Prostate gland (tissue), 2 donors: ENCODE results near the gene MMP15.

ENCODE experiments used
- CTCF ChIP-seq, 4 experiments: fragments of 200-600 bp in 2 of 4; fragments of 450-650 bp in 2 of 4; sonication (generic) in 2 of 4; IDR thresholded peaks; 1 replicate in 3 of 4; 2 replicates in 1 of 4; pipeline ENCODE4 v1.5.1; 2016 to 2019; ENCODE audit warnings: antibody characterized with exemption in 4 of 4, mild to moderate bottlenecking in 2 of 4, moderate library complexity in 2 of 4
- POLR2A ChIP-seq: fragments of 450-650 bp; IDR thresholded peaks from one replicate; pipeline ENCODE4 v1.6.1; 2016; ENCODE audit warnings: antibody characterized with exemption, mild to moderate bottlenecking
- POLR2AphosphoS5 ChIP-seq: sonication (generic); formaldehyde crosslinking; IDR thresholded peaks from one replicate; pipeline ENCODE4 v1.6.1; 2017; ENCODE audit warnings: antibody characterized with exemption

DNA sequence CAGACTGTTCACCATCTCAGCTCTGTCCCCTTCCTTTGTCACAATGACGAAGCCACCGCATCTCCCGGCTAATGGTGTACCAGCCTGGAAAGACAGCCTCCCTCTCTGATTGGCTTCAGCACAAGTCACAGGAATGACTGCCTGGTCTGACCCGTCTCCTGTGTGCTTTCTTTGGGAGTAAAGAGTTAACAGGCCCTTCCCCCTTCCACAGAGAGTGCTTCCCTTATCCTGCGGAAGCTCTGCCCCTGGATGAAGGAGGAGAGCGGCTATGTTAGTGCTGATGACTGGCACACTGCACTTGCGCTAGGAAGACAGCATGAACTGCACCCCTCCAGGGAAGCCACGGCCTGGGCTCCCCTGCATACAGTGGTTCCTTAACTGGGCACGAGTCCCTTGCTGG, 13.1 kb upstream of the MMP15 start:
- no peak for TF ChIP-seq CTCF (IDR thresholded peaks at IDR 0.05)
- no peak for TF ChIP-seq POLR2A
- TF ChIP-seq POLR2AphosphoS5: no peak
